Stimulated activated CD4-positive, alpha-beta T cell treated with anti-CD3 and anti-CD28 coated beads, TNF-alpha, amount 100 ng/mL, for 1 hour (primary cell): ENCODE measurements around the gene CELSR1.

Experiments
- DNase-seq, 3 donors: peaks; one replicate each; pipeline ENCODE4 v3.0.0-alpha.2; 2020; ENCODE audit warnings: low read depth in 3 of 3, low spot score in 1 of 3

Gene CELSR1

GRCh38 chr22:46354176-46354992, 183.0 kb downstream of the CELSR1 start:
- no peak for DNase-seq

GRCh38 chr22:46353483-46354105, 183.8 kb downstream of the CELSR1 start:
- no peak for DNase-seq

- DNase-seq: no peak
Observed at GRCh38 chr22:46352691-46353386, 184.6 kb downstream of the CELSR1 start.

GRCh38 chr22:46352276-46352675, 185.1 kb downstream of the CELSR1 start:
- no peak for DNase-seq

GRCh38 chr22:46351767-46352166, 185.7 kb downstream of the CELSR1 start:
- no peak for DNase-seq

GRCh38 chr22:46351131-46351735, 186.2 kb downstream of the CELSR1 start:
- no peak for DNase-seq

GRCh38 chr22:46350646-46351045, 186.8 kb downstream of the CELSR1 start:
- DNase-seq: no peak

GRCh38 chr22:46350121-46350520, 187.3 kb downstream of the CELSR1 start:
- DNase-seq: no peak

- no peak for DNase-seq
Observed at GRCh38 chr22:46349681-46350080, 187.7 kb downstream of the CELSR1 start.

GRCh38 chr22:46349238-46349637, 188.2 kb downstream of the CELSR1 start:
- DNase-seq: no peak

- no peak for DNase-seq
Observed at GRCh38 chr22:46348099-46348695, 189.2 kb downstream of the CELSR1 start.

- no peak for DNase-seq
Observed at GRCh38 chr22:46347646-46348045, 189.8 kb downstream of the CELSR1 start.

- no peak for DNase-seq
Observed at GRCh38 chr22:46346680-46347405, 190.6 kb downstream of the CELSR1 start.

GRCh38 chr22:46340676-46341075, 196.7 kb downstream of the CELSR1 start:
- no peak for DNase-seq

- no peak for DNase-seq
Observed at GRCh38 chr22:46339956-46340355, 197.5 kb downstream of the CELSR1 start.

- no peak for DNase-seq
Observed at GRCh38 chr22:46338636-46339035, 198.8 kb downstream of the CELSR1 start.

GRCh38 chr22:46337870-46338269, 199.6 kb downstream of the CELSR1 start:
- DNase-seq: no peak

GRCh38 chr22:46336119-46337078, 201.0 kb downstream of the CELSR1 start:
- DNase-seq: no peak
